Mucosa of descending colon (tissue), 3 donors: ENCODE data around the gene CAMK4. TPM values are rescaled to one million over a fixed set of nuclear protein-coding genes. Genes with fewer than 3 reads are reported as not detected.

Source experiments
- ATAC-seq: fragments of 200-7000 bp; cut with Tn5 transposase; one replicate; pipeline ENCODE4 v1.9.1; 2020; ENCODE audit warnings: mild to moderate bottlenecking, moderate library complexity
- DNase-seq, 3 donors: peaks; one replicate each; pipeline ENCODE4 v3.0.0-alpha.2; 2020
- H3K36me3 ChIP-seq: fragments of 200-600 bp; one replicate; pipeline ENCODE4 v1.8.0; 2021; ENCODE audit warnings: low read depth, mild to moderate bottlenecking
- H3K4me1 ChIP-seq: fragments of 200-600 bp; one replicate; pipeline ENCODE4 v1.8.0; 2021; ENCODE audit warnings: low read depth, mild to moderate bottlenecking
- H3K4me3 ChIP-seq: fragments of 200-600 bp; one replicate; pipeline ENCODE4 v1.8.0; 2021; ENCODE audit warnings: mild to moderate bottlenecking
- H3K9me3 ChIP-seq: fragments of 200-600 bp; one replicate; pipeline ENCODE4 v1.8.0; 2021; ENCODE audit warnings: mild to moderate bottlenecking
- intact Hi-C, 2 donors: fragments of 100-400 bp; cut with DNase I in 1 of 2; cut with micrococcal nuclease in 1 of 2; formaldehyde crosslinking; loops; one replicate each; pipeline versions ENCODE4 v1.11.0 to v1.11.1; 2022; cut with DNase I, micrococcal nuclease
- total RNA-seq, 3 donors: library from RNA; stranded (reverse); fragmentation: NEBNext Ultra II Directional in 2 of 3; extraction: Animal tissue kit (Norgen Biotek cat#: 25700) in 2 of 3; gene quantifications; one replicate each; pipeline versions ENCODE4 v1.2.1 to v1.2.4, GENCODE V29; 2021 to 2023
- TF ChIP-seq, protein P1 (sequence below): fragments of 200-600 bp; IDR thresholded peaks from one replicate; pipeline ENCODE4 v1.8.0; 2022; ENCODE audit warnings: antibody characterized with exemption, mild to moderate bottlenecking
- donor health status: DM: no; HTN: no; CAD: no; lungs with moderate emphysema.
- donor health status: DM: no; HTN: no; CAD: no.
- donor health status: DM: no; HTN: yes; CAD: no.

CAMK4 gene
- total RNA-seq, 3 donors from 2014 or later = 2.0 to 5.5 (median 4.0) TPM

DNA sequence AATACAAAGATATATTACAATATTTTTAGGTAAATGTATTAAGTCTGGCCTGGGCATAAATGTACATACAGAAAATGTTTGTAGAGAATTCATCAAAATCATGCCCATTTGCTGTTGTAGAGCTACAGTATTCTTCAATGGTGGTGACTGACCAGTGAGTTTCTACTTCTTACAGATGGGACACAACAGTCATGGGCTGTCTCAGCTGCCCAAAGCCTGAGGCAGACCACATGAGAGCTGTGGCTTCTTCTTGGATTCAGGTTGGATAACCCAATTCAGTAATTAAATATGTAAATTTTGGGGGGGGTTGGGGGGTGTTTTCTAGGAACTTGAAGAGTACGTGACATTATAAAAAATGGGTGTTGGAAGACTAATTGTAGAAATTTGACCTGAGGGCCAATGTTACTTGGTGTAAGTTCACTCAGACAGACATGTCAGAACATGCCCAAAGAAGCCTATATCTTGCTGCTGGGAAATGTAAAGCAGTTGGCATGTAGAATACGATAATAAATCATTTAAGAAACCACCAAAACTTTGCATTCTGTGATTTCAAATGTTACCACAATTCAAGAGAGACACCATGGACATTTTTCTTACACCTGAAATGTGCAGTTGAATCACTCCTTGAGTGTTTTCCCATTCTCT lies 270.3 kb downstream of the CAMK4 start:
- intact Hi-C loops = no loop called here
- ATAC-seq = no peak
- TF ChIP-seq, protein P1, sequence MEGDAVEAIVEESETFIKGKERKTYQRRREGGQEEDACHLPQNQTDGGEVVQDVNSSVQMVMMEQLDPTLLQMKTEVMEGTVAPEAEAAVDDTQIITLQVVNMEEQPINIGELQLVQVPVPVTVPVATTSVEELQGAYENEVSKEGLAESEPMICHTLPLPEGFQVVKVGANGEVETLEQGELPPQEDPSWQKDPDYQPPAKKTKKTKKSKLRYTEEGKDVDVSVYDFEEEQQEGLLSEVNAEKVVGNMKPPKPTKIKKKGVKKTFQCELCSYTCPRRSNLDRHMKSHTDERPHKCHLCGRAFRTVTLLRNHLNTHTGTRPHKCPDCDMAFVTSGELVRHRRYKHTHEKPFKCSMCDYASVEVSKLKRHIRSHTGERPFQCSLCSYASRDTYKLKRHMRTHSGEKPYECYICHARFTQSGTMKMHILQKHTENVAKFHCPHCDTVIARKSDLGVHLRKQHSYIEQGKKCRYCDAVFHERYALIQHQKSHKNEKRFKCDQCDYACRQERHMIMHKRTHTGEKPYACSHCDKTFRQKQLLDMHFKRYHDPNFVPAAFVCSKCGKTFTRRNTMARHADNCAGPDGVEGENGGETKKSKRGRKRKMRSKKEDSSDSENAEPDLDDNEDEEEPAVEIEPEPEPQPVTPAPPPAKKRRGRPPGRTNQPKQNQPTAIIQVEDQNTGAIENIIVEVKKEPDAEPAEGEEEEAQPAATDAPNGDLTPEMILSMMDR = no peak

DNA sequence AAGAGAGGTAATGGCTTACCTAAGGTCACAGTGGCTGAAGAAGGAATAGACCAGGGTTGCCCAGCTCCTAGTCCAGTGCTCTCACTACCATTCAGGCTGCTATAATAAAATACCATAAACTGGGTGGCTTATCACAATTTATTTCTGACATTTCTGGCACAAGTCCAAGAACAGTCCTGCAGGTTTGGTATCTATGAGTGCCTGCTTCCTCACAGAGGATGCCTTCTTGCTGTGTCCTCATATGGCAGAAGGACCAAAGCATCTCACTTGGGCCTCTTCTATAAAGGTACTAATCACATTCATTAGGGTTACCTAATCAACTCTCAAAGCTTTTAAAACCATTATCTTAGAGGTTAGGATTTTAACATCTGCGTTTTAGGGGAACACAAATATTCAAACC lies 271.0 kb downstream of the CAMK4 start:
- TF ChIP-seq, protein P1 = no peak
- H3K36me3 ChIP-seq = no peaks in the 10 kb centered on the region
- intact Hi-C loops = no loop called here
- H3K4me3 ChIP-seq = no peak overlapping the region
- DNase-seq (no peak), ATAC-seq (peak; percentile 18)
- no peaks in the 10 kb centered on the region for H3K9me3 ChIP-seq
- no peaks in the 10 kb centered on the region for H3K4me1 ChIP-seq

More for the DNA sequence above, 270.3 kb downstream of the CAMK4 start:
- Histone ChIP-seq H3K4me3 (no peak overlapping the region), H3K36me3 (no peaks in the 10 kb centered on the region), H3K9me3 (no peaks in the 10 kb centered on the region), H3K4me1 (no peaks in the 10 kb centered on the region)
- no peak for DNase-seq

DNA sequence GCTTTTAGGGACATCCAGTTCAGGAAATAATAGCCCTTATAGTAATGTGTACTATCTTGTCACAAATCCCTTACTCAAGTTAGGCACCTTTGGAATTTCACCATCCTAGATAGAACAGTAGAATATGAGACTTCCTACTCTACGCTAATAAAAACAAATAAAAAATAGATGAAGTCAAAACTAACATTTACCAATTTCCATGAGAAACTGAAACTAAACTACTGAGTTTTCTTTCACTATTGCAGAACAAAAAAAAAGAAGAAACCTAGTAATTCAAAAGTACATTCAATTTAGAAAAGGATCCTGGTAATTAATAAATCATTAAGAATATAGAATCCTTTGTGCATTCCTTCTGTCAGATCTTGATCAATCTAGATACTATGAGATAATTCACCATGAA lies 274.2 kb downstream of the CAMK4 start:
- ATAC-seq (no peak), DNase-seq (no peak)
- H3K9me3 ChIP-seq = no peaks in the 10 kb centered on the region
- H3K4me1 ChIP-seq = no peaks in the 10 kb centered on the region
- intact Hi-C loops = no loop called here
- no peaks in the 10 kb centered on the region for H3K36me3 ChIP-seq
- no peak overlapping the region for H3K4me3 ChIP-seq
- TF ChIP-seq, protein P1 = no peak

DNA sequence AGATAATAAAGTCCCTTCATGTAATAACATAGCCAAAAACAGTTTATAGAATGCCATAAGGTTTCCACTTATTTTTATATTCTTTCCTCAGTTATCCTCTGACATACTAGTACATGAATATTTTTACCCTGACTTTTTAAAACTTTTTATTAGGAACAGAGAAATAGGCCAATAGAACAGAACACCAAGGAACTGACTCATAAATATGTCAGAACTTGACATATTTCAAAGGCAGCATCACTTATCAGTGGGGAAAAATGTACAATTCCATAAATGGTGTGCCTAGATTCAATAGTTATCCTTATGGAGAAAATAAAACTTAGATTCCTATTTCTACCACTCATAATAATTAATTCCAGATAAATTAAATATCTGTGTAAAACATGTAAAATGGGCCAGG lies 278.8 kb downstream of the CAMK4 start:
- Histone ChIP-seq H3K4me3 (no peak overlapping the region), H3K4me1 (no peaks in the 10 kb centered on the region), H3K36me3 (no peaks in the 10 kb centered on the region), H3K9me3 (no peaks in the 10 kb centered on the region)
- intact Hi-C loops = no loop called here
- TF ChIP-seq, protein P1 = no peak
- DNase-seq (no peak), ATAC-seq (no peak)

DNA sequence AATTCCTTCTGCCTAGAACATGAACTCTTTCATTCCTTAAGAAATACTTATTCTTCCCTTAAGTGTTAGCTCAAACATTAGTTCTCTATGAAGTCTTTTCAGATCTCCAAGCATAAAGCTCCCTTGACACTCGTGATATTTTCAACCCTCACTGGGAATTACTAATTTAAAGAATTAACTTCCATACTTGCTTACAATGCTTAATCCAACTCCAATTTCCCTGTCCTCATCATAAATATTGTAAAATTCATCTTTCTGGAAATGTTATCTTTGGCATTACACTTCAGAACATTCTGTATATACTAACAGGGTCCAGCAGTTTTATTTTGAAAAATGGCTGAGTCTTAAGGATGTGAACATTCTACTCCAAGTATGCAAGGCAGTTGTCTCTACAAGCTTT lies 280.9 kb downstream of the CAMK4 start:
- no peak overlapping the region for H3K4me3 ChIP-seq
- intact Hi-C loops = no loop called here
- TF ChIP-seq, protein P1 = no peak
- no peak for ATAC-seq
- no peaks in the 10 kb centered on the region for H3K9me3 ChIP-seq
- H3K36me3 ChIP-seq = no peaks in the 10 kb centered on the region
- peaks cover 7% of the 10 kb centered on the region for H3K4me1 ChIP-seq
- DNase-seq = no peak

DNA sequence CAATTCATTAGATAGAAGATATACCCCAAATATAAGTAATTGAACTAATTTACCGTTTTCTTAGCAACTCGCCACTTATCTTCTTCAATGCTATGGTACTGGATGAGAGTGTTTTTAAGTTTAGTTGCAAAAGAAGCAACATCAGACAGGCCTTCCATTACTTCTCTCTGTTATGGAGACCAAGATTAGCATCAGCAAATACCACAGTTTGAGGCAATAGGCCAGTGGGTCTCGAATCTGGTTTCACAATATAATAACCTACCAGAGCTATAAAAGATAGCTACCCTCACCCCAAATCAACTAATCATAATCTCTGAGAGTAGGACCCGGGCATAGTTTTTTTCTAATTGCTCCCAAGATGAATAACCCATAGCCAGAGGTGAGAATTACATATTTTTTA lies 283.1 kb downstream of the CAMK4 start:
- H3K36me3 ChIP-seq = no peaks in the 10 kb centered on the region
- TF ChIP-seq, protein P1 = no peak
- ATAC-seq (no peak), DNase-seq (no peak)
- no peaks in the 10 kb centered on the region for H3K9me3 ChIP-seq
- intact Hi-C loops = no loop called here
- H3K4me3 ChIP-seq = no peak overlapping the region
- H3K4me1 ChIP-seq = peaks cover 19% of the 10 kb centered on the region
